LoVo (cell line): ENCODE results near the gene CTDSPL.
A peak's percentile ranks its signal among the peaks of the same experiment; 100 is the strongest.

ENCODE experiments used
- DNase-seq: peaks from one replicate; pipeline ENCODE4 v3.0.0-alpha.2; 2016; ENCODE audit warnings: low spot score

The CTDSPL gene

DNA sequence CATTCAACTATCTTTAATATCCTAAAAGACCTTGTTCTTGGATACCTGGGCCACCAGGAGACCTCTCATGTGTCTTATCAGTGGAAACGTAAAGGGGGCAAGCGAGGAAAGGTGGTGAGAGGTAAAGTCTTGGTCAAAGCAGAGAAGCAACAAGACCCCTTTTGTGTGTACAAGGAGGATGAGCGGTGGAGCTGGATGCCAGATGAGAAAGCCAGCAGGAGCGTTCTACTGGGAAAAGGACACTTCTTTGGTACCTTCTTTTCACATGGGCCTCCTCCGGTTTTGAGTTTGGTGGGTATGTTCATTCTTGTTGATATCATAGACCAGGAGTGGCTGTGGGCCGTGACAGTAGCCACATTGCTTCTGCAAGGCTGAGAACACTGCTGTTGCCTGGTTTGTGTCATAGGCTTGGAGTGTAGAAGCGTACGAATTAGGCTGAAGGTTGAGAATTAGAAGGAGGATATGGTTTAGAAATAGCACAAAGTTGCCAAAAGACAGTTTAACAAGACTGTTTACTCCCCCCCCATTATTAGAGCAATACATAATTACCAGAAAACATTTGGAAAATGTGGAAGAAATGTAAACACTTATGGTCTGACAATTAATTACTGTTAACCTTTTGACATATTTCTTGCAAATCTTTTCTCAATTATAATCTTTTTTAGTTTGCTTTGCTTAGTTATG lies 82.1 kb downstream of the CTDSPL start:
- no peak for DNase-seq

DNA sequence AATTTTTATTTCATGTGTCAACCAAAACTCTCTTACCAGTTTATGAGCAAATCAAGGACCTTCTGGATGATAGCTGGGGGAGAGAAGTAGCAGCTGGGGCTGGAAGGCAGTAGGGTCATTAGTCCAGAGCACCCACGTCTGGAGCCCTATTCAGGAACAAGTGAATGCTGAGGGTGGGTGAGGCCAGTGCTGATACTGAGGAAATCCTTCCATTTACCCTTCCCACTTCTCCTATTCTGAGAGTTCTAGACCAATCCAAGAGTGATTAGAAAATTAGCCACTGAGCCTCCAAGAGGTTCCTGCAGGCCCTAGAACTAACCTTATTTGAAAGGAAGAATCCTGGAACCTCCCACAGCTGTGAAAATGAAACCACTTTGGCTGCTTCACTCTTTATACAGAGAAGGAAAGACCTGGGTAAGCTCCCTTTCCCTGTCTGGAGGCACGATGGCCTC lies 82.7 kb downstream of the CTDSPL start:
- no peak for DNase-seq

DNA sequence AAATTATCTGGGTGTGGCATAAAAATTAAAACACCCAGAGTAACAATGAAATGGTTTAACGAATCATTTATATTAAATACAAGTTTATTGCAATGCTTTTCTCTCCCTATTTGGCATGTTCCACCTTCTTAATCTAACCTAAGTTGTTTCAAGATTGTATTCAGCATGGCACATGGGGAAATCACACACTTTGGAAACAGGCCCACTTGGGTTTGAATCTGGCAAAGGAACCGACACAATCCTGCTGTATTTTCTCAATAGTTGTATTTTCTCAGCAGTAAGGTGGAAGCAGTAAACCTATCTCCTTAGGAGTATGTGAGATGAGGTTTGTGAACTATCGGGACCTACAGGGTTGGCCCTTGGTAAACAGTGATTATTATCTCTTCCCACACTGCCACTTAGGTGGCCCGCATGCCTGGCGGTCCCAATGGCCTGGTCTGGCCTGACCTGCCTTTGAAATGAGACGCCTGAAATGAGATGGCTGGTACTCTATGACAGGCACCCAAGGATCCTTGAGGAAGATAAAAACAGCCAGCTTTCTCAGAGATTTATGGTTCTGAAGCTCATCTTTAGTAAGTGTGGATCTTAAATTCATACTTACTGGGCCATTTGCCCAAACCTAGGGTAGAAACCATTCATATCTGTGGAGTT lies 83.6 kb downstream of the CTDSPL start:
- DNase-seq = peak; percentile 42

DNA sequence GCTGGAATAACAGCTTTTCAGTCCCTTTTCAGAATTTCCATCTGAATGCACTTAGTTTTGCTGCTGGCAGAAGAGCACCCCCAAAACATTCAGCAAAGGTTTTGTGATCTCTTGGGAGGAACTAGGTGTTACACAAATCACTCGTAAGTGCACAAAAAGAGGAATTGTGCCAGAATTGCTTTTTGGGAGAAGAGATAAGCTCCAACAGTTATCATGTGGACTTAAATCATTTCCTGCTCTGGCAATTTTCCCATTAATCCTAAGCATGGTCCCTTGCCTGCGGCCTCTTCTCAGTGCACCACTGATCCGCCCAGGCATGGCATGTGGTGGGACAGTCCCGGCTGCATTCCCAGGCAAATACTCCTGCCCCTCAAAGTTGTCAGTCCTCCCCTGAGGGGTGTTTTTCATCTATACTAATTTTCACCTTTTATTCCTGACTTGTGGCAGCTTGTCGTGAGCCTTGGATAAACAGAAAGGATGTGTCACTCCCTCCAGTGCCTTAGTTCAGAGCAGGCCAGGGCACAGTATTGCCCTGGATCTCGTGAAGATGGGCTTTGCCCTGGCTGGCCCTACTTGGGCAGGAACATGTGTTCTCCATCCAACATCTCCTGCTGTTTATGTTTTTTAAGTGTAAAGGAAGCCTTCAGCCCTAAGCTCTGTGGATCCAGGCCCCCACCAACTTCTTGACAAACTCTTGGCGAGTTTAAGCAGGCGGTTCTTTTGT lies 84.3 kb downstream of the CTDSPL start:
- peak; percentile 83 for DNase-seq

DNA sequence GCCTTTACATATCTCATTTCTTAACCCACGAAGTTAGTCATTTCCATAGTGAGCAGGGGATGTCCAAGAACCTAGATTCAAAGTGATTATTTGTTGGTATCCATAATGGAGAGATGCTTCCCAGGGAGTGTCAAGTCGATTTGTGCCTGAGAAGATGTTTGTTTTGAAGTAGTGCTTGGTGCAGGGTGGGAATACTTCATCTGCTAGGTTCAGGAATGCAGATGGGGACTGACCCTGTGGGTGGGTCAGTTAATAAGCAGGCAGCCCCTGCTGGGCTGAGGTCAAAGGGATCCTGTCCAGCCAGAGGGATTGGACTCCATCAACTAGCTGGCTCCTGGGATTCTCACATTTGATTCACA lies 84.8 kb downstream of the CTDSPL start:
- no peak for DNase-seq

DNA sequence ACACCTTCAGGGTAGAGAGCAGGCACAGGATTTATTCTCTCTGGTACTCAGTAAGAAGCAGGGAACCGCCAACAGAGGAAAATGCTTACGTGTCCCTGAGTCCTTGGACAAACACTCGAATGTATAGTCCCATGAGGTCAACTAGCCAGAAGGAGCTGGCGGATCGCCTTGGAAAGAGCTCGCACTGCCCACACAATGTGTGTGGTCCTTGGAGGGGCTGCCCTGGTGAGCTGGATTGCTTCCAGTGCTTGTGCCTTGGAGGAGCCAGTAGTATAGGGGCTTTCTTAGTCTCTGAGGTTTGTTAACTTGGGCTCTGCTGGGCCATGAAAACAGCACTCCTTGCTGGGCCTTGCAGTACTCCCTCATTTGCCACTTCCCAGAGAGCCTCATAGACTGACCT lies 88.2 kb downstream of the CTDSPL start:
- DNase-seq = no peak

DNA sequence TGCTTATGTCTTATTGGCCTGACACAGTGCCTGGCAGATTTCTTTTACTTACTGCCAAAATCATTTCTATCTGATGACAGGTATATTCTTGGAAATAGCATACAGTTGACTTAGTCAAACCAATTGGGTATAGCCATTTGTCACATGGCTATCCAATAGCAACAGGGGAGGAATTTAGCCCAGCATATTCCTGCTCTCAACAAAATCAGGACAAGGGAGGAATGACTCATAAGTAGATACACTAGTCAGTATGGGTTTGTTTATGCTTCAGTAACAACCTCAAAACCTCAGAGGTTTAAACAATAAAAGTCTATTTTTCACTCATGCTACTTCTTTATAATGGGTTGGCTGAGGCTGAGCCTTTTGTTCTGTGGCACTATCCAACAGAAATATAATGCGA lies 90.9 kb downstream of the CTDSPL start:
- no peak for DNase-seq

DNA sequence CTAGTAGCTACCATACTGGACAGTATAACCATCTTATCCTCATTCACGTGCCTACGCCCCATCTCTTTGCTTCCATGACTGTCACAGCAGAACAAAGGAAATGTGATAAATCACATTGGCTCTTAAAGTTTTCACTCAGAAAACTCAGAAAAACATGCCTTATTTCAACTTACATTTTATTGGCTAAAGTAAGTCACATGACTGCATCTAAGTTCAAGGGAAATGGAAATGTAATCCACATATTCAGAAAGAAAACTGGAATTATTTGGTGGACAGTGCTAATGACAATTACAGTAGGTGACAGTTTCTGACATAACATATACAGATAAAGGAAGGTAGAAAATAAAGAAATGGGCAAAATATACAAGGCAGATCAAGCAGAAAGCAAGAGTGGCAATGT lies 91.5 kb downstream of the CTDSPL start:
- no peak for DNase-seq

DNA sequence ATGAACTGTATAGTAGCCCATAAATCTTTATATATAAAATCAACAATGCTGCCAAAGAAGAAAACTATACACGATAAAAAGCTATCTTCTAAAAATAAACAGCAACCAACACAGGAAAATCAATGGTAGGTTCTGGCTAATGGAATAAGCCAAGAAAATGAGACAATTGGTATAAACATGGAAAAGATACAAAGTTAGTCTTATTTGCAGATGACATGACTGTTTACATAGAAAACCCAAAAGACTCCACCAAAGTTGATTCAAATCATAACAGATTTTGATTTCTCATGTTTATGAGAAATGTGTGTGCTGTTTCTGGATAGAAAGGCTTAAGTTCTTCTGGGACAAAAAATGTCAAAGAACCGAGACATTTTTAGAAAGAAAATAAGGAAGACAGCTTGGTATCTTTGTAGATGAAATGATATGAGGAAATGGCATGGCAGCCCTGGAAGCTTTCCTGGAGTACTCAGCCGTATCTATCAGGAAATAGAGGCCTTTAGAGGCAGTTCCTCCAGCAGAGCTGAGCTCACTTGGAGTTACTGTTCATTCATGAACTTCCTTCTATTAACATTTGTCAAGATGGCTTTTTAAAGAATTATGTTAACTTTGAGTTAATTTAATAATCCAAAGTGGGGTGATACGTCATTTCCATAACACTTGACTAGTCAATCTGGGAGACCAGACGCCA lies 92.2 kb downstream of the CTDSPL start:
- DNase-seq = no peak

DNA sequence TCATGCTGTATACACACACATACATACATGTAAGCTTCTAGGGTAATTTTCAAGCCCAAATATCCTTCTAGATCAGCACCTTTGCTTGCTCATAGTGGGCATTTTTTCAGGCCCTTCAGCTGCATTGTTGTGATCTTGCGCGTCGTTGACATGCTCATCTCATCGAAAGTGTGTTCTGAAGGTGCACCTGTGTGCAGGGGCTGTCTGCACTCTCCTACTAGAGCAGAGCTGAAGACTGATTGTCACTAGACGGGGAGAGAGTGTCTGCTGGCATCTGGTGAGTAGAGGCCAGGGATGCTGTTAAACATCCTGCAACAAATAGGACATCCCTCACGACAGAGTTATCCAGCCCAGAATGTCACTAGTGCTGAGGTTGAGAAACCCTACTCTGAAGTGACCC lies 93.2 kb downstream of the CTDSPL start:
- DNase-seq = no peak

DNA sequence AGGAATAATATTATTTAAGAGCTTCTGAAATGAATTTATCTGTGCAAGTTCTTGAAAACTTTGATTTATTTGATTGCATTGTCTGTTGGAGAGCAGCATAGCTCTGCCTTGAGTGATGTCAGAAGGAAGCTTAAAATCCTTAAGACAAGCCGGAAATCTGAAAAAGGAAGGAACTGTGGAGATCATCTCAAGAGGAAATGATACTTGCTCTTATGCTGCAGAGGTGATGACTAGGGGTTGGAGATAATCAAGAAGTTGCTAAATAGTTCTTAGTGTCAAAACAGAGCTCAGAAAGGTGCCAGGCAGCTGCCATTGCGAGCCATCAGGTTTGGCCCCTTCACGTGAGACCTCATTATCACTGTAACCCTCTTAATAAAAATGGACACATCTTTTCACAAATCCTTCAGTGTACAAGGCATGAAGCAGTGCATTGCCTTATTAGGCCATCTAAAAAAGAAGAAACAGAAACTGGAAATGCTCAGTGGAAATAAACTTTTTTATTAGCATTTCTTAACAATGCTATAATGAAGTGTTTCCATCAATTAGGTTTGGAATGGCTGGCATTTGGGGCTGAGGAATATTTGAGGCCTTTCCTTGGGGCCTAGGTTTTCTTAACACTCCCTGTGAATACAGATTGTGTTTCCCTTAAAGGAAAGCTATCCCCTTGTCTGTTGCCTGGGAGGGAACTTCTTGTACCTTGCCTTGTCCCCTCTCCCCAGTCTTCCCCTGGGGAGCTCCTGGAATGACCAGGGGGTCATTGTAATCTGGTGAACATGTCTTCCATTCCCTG lies 94.4 kb downstream of the CTDSPL start:
- DNase-seq = no peak

DNA sequence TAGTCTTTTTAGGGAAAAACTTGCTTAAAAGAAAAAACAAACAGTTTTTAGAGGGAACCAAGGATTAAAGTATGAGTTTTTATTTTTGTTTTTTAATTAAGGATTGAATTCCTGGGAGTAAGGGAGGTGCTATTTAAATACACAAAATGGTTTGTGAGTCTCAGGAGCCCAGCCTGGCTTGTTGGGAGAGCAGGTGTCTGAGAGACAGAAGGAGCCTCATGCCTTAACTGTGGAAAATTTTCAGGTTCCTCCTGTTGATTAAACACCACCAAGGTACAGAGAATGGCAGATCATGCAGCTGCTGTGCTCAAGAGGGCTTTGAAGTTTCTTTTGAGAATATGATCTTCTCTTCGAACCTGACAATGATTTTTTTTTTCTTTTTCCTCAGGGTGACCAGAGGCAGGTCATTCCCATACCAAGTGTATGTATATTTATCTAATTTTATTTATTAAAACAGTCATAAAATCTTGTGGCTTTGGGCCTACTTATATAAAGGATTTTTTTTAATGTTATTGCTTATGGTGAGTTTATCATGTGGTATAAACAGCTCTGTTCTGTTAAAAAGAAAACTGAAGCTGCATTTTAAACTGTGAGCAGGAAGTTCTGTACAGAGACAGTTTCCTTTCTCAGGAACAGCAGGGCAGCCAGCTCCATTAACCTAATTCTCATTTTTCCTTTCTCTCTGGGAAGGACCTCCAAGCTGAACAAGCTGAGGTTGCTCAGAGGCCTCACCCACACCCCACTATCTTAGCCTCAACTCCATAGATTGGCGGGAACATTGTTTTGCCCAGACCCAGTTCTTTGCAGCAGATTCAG lies 95.3 kb downstream of the CTDSPL start:
- DNase-seq = no peak

DNA sequence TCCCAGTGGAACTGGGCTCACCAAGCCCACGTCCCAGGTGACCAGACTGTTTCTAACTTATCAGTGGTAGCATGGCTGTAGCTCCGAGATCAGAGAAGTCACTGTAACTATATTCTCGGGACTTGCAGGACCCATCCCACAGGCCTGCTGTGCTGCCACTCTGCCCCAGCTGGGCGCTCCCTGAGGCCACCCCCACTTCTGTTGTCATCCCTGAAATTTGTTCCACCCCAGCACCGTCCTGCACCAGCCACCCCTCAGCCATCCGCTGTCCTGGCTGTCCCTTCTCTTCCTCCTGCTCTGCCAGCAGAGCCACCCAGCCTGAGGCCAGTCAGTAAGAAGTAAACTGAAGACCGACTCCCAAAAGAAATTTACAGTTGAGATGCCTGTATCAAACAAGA lies 95.9 kb downstream of the CTDSPL start:
- no peak for DNase-seq

DNA sequence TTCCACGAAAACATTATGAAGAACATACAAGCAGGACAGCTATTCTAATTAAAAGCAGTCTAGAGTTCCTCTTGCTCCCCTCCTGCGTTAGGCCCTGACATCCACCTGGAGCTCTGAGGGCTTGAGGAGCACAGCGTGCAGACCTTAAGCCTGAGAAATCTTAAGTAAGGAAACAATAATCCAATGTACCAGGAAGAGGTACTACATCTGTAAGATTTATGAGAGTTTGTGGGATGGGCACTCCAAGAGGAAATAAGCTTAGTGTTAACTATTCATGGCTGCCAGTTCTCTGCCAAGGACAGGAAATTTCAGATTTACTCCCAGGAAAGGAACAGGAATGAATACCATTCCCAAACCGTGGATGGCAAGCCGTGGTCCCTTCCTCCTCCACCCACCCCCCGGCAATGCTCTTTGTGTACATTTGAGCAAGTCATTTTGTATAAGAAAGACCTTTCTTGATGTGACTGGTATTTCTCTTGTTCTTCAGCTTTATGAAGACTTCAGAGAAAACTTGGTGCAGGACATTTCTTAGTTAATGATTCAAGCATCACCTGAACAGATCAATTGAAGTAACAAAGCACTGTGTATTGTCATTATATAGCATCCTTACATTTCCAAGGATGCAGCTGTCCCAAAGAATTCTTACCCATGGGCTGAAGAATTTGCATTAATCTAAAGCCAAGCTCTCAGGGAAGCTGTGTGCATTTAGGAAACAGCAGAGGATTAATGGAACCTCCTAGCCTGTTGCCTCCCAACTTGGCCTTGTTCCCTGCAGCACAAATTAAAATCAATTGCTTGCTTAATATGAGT lies 100.1 kb downstream of the CTDSPL start:
- peak; percentile 56 for DNase-seq

DNA sequence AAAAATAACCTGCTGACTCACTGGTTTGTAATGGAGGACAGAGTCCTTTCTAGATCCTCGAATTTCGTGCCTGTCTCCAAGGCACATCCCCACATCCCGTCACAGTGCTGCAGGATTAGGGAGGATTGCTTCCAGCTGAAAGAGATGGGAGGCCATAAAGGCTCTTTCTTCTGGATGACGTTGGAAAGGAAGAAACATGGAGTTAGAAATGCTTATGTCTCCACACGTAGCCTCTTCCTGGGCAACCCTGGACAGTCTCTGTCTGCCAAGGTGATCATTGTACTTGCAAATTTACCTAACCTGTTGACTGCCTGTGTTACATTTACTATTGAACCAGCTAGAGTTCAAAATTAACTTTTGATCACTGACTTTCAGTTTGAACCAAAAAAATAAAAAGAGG lies 101.3 kb downstream of the CTDSPL start:
- DNase-seq = no peak

DNA sequence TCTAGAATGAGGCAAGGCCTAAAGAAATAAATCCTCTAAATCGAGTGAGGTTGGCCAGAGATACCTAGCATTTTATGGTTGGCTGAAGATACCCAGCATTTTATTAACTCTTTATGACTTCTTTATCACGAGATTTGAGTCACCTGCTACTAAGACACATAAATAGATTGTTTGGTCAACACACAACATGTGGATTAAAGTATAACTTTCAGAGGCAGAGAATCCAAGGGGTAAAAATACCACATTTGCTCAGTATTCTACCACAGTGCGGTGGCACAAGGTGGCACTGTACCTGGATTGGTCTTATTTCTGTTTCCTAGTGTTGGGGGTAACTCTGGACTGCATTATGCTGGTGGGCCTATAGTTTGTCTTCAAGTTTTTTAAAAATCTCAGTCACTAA lies 102.0 kb downstream of the CTDSPL start:
- peak; percentile 41 for DNase-seq

DNA sequence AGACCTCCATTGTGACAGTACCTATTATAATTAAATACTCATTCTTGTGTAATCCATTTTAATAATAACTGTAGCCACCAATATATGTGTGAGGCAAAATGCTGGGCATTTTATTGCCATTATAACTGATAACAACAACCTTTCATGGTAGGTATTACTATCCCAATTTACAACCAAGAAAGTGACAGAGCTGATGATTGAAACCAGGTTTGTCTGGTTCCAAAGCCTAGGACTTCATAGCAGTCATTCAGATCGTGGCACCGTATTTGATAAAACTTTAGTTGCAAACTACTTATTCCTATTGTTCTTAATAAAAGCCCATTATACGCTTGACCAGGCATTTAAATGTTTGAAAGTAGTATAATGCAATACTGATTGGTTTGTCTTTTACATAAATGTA lies 102.5 kb downstream of the CTDSPL start:
- no peak for DNase-seq

DNA sequence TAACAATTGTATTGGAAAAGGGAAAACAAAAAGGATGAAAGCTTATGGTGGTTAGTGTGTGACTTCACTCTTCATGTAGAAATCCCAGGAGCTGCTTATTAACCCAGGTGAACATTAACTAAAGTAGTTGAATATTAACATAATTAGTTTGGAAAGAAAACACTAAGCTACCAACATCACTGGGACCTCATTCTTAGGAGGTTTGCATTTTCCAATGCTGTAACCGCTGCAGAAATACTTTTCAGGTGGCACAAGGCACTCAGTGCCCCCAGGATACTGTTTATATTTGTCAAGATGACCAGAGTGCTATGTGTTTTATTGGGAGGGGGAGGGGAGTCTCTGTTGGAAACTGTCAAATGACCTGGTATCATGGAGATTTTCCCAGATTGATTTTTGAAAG lies 103.0 kb downstream of the CTDSPL start:
- peak; percentile 44 for DNase-seq

DNA sequence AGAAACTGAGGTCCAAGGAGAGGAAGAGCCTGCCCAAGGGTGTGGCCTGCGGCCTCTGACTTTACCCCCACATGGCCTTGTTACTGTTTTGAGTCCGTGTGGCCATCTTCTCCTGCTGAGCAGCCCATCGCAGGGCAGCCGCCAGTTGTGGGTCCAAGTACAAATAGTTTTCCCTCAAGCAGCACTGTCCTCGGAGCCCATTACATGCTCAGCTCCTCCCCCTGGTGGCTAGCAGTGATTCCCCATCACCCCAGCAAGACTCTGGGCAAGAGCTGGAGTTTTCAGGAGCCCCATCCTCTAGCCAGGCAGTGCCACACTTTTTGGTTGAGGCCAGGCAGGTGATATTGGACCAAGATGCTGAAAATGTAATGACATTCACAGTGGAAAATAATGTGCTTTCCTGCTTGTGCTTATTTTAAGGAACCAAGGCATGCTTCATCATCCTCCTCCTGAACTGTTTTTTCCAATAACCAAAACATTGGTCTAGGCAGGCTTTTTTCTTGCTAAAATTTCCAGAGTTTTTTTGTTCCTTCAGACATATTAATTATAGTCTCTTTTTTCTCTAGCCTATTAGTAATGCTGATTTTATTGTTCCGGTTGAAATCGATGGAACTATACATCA lies 105.7 kb downstream of the CTDSPL start:
- peak; percentile 53 for DNase-seq

DNA sequence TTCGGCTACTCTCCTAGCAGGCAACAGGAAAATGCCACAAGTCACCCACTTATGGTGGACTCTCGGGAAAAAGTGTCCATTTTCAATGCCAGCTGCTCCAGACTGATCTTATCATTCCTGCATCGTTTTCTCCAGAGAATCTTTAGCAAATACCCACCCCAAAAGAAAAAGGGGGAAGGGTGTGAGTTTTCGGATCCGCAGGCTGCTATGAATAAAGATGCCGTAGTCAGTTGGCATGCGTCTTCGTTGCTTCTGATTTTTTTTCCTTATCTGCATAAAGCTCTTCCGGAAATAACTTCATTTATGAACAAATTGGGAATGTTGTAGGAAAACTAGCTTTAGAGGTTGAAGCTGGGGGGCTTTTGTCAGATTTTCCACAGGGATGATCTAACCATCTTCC lies 106.5 kb downstream of the CTDSPL start:
- DNase-seq = no peak
